ENCODE data around the gene NUTM2A.
"Not testable (repeated sequence)": the region's sequence is repeated elsewhere in the genome, so short reads cannot be mapped to it uniquely, and the experiment has no call there.

DNA sequence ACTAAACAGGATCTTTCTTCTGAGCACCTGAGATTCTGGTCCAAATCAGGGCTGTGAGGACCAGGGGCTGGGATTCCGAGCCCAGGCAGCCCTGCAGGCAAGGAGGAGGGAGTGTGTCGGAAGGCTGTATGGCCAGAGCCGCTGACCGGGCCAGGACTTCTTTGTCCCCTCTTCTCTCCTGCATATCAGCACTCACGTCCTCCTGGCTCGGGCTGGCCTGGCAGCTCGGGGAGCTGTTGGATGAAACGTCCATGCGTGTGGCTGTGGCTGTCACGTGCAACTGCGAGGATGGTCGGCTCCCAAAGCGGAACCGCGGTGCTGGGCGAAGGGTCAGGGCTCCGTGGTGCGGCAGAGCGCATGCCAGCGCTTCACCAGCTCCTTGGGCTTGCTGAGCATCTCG, 11.4 kb upstream of the NUTM2A start:
- TF ChIP-seq, protein P1, sequence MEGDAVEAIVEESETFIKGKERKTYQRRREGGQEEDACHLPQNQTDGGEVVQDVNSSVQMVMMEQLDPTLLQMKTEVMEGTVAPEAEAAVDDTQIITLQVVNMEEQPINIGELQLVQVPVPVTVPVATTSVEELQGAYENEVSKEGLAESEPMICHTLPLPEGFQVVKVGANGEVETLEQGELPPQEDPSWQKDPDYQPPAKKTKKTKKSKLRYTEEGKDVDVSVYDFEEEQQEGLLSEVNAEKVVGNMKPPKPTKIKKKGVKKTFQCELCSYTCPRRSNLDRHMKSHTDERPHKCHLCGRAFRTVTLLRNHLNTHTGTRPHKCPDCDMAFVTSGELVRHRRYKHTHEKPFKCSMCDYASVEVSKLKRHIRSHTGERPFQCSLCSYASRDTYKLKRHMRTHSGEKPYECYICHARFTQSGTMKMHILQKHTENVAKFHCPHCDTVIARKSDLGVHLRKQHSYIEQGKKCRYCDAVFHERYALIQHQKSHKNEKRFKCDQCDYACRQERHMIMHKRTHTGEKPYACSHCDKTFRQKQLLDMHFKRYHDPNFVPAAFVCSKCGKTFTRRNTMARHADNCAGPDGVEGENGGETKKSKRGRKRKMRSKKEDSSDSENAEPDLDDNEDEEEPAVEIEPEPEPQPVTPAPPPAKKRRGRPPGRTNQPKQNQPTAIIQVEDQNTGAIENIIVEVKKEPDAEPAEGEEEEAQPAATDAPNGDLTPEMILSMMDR (IDR thresholded peaks at IDR 0.05; ENCODE audit: insufficient read depth, low read depth, low read length) = not testable (repeated sequence)
- not testable (repeated sequence) for TF ChIP-seq EZH2 (IDR thresholded peaks at IDR 0.05; ENCODE audit: insufficient read depth, low read length)

All from astrocyte (in vitro differentiated cells and primary cell).